GM18526 (cell line): ENCODE data around the gene INPP1.

ENCODE experiments used
- POLR2A ChIP-seq: IDR thresholded peaks from 3 replicates; pipeline ENCODE4 v1.6.1; 2011; ENCODE audit not compliant: insufficient read length; ENCODE audit errors: extremely low read depth

Gene INPP1

GRCh38 chr2:190378880-190379237, 35.5 kb downstream of the INPP1 start:
- TF ChIP-seq POLR2A = no peak

- TF ChIP-seq POLR2A = no peak
Observed at GRCh38 chr2:190379249-190379964, 36.0 kb downstream of the INPP1 start.

- TF ChIP-seq POLR2A = no peak
Observed at GRCh38 chr2:190380962-190381412, 37.6 kb downstream of the INPP1 start.

- TF ChIP-seq POLR2A = no peak
Observed at GRCh38 chr2:190382851-190383250, 39.5 kb downstream of the INPP1 start.

- no peak for TF ChIP-seq POLR2A
Observed at GRCh38 chr2:190387422-190387821, 44.0 kb downstream of the INPP1 start.

- no peak for TF ChIP-seq POLR2A
Observed at GRCh38 chr2:190396271-190396670, 52.9 kb downstream of the INPP1 start.

GRCh38 chr2:190402986-190403603, 59.7 kb downstream of the INPP1 start:
- TF ChIP-seq POLR2A = no peak

- TF ChIP-seq POLR2A = no peak
Observed at GRCh38 chr2:190404487-190404886, 61.1 kb downstream of the INPP1 start.

GRCh38 chr2:190405070-190405469, 61.7 kb downstream of the INPP1 start:
- TF ChIP-seq POLR2A = no peak

- TF ChIP-seq POLR2A = no peak
Observed at GRCh38 chr2:190405995-190406394, 62.6 kb downstream of the INPP1 start.

- no peak for TF ChIP-seq POLR2A
Observed at GRCh38 chr2:190406805-190407204, 63.4 kb downstream of the INPP1 start.

GRCh38 chr2:190407246-190407661, 63.9 kb downstream of the INPP1 start:
- TF ChIP-seq POLR2A = no peak

- TF ChIP-seq POLR2A = no peak
Observed at GRCh38 chr2:190407662-190408537, 64.5 kb downstream of the INPP1 start, which contains the start of gene MFSD6. Gene MFSD6 (plus strand): TSS chr2:190408355. CDS start chr2:190436030, 27,675 bp downstream.

GRCh38 chr2:190408538-190409271, 65.3 kb downstream of the INPP1 start:
- peak; percentile 70 for TF ChIP-seq POLR2A

GRCh38 chr2:190409616-190410015, 66.2 kb downstream of the INPP1 start:
- TF ChIP-seq POLR2A = no peak
